OCI-M1 (cell line): ENCODE data around the gene DAGLB.
"Not testable (repeated sequence)": the region's sequence is repeated elsewhere in the genome, so short reads cannot be mapped to it uniquely, and the experiment has no call there.

Experiments
- DNase-seq: peaks from one replicate; lab custom pipeline; 2025; lab: John Stamatoyannopoulos, UW

DAGLB gene

GRCh38 chr7:6430271-6430940 is 17.3 kb downstream of the DAGLB start:
- no peak for DNase-seq

- no peak for DNase-seq
These were observed 21.8 kb downstream of the DAGLB start for GRCh38 chr7:6425948-6426347.

GRCh38 chr7:6423942-6424701 is 23.6 kb downstream of the DAGLB start:
- no peak for DNase-seq

GRCh38 chr7:6422926-6423632 is 24.7 kb downstream of the DAGLB start:
- DNase-seq: no peak

- no peak for DNase-seq
These were observed 25.7 kb downstream of the DAGLB start for GRCh38 chr7:6422095-6422494.

GRCh38 chr7:6420680-6421079 is 27.1 kb downstream of the DAGLB start:
- no peak for DNase-seq

GRCh38 chr7:6419310-6419773 is 28.4 kb downstream of the DAGLB start:
- no peak for DNase-seq

- DNase-seq: no peak
These were observed 30.3 kb downstream of the DAGLB start for GRCh38 chr7:6417408-6417807.

GRCh38 chr7:6416516-6417145 is 31.1 kb downstream of the DAGLB start:
- no peak for DNase-seq

- no peak for DNase-seq
These were observed 34.1 kb downstream of the DAGLB start for GRCh38 chr7:6413637-6414036.

- DNase-seq: no peak
These were observed 37.6 kb downstream of the DAGLB start for GRCh38 chr7:6409944-6410693.

GRCh38 chr7:6409091-6409490 is 38.7 kb downstream of the DAGLB start:
- DNase-seq: no peak

GRCh38 chr7:6407434-6407833 is 40.3 kb downstream of the DAGLB start:
- no peak for DNase-seq

GRCh38 chr7:6406121-6406520 is 41.6 kb downstream of the DAGLB start:
- no peak for DNase-seq

- no peak for DNase-seq
These were observed 43.8 kb downstream of the DAGLB start for GRCh38 chr7:6403907-6404306.

- no peak for DNase-seq
These were observed 45.0 kb downstream of the DAGLB start for GRCh38 chr7:6402741-6403140.

- DNase-seq: no peak
These were observed 45.7 kb downstream of the DAGLB start for GRCh38 chr7:6402041-6402440.

- DNase-seq: no peak
These were observed 46.2 kb downstream of the DAGLB start for GRCh38 chr7:6401536-6401935.

GRCh38 chr7:6400243-6401105 is 47.3 kb downstream of the DAGLB start:
- DNase-seq: not testable (repeated sequence)

GRCh38 chr7:6399351-6399750 is 48.4 kb downstream of the DAGLB start:
- DNase-seq: no peak

- no peak for DNase-seq
These were observed 48.8 kb downstream of the DAGLB start for GRCh38 chr7:6398943-6399342.
